ENCODE data around the gene ILK. TPM values are rescaled to one million over a fixed set of nuclear protein-coding genes. Genes with fewer than 3 reads are reported as not detected.

Gene ILK
- total RNA-seq, 4 donors from 2014 or later: 59.8 to 83.8 (median 71.5) TPM

GRCh38 chr11:6636480-6636879 is 32.9 kb downstream of the ILK start:
- DNase-seq (ENCODE audit: low spot score in 2 of 2): no peak
- TF ChIP-seq POLR2A (IDR thresholded peaks at IDR 0.05) (no peak), EP300 (IDR thresholded peaks at IDR 0.05) (no peak), CTCF (IDR thresholded peaks at IDR 0.05) (no peak), POLR2AphosphoS5 (IDR thresholded peaks at IDR 0.05) (no peak)
- Histone ChIP-seq H3K27me3 (no peaks in the 10 kb centered on the region), H3K9me3 (no peaks in the 10 kb centered on the region), H3K36me3 (peaks cover 19% of the 10 kb centered on the region), H3K4me3 (no peak overlapping the region), H3K4me1 (peaks cover 29% of the 10 kb centered on the region), H3K27ac (no peak overlapping the region)
- WGBS: 89% methylated on average over 3 of the region's 3 CpGs

- Histone ChIP-seq H3K36me3 (peaks cover 8% of the 10 kb centered on the region), H3K4me3 (no peak overlapping the region), H3K27ac (no peak overlapping the region), H3K4me1 (peaks cover 29% of the 10 kb centered on the region), H3K27me3 (no peaks in the 10 kb centered on the region), H3K9me3 (no peaks in the 10 kb centered on the region)
- DNase-seq (ENCODE audit: low spot score in 2 of 2): no peak
- 22% methylated on average over 3 of the region's 3 CpGs for WGBS
- TF ChIP-seq CTCF (IDR thresholded peaks at IDR 0.05) (no peak), POLR2A (IDR thresholded peaks at IDR 0.05) (no peak), POLR2AphosphoS5 (IDR thresholded peaks at IDR 0.05) (no peak), EP300 (IDR thresholded peaks at IDR 0.05) (no peak)
Observed at GRCh38 chr11:6637871-6638270, 34.3 kb downstream of the ILK start.

GRCh38 chr11:6638429-6638828 is 34.9 kb downstream of the ILK start:
- Histone ChIP-seq H3K9me3 (no peaks in the 10 kb centered on the region), H3K4me1 (peaks cover 29% of the 10 kb centered on the region), H3K4me3 (no peak overlapping the region), H3K27ac (no peak overlapping the region), H3K36me3 (peaks cover 6% of the 10 kb centered on the region), H3K27me3 (no peaks in the 10 kb centered on the region)
- TF ChIP-seq POLR2AphosphoS5 (IDR thresholded peaks at IDR 0.05) (no peak), POLR2A (IDR thresholded peaks at IDR 0.05) (no peak), CTCF (IDR thresholded peaks at IDR 0.05) (no peak), EP300 (IDR thresholded peaks at IDR 0.05) (no peak)
- WGBS: 74% methylated on average over 4 of the region's 4 CpGs
- DNase-seq (ENCODE audit: low spot score in 2 of 2): no peak

GRCh38 chr11:6640036-6640984 is 36.7 kb downstream of the ILK start:
- Histone ChIP-seq H3K36me3 (peaks cover 6% of the 10 kb centered on the region), H3K27ac (no peak overlapping the region), H3K9me3 (no peaks in the 10 kb centered on the region), H3K4me3 (no peak overlapping the region), H3K27me3 (no peaks in the 10 kb centered on the region), H3K4me1 (peaks cover 25% of the 10 kb centered on the region)
- DNase-seq (ENCODE audit: low spot score in 2 of 2): no peak
- whole genome bisulfite sequencing: 94% methylated on average over 26 of the region's 36 CpGs
- TF ChIP-seq POLR2AphosphoS5 (IDR thresholded peaks at IDR 0.05) (no peak), CTCF (IDR thresholded peaks at IDR 0.05) (no peak), EP300 (IDR thresholded peaks at IDR 0.05) (no peak)

- H3K27me3 ChIP-seq: no peaks in the 10 kb centered on the region
- peaks cover 6% of the 10 kb centered on the region for H3K36me3 ChIP-seq
- no peak for DNase-seq (ENCODE audit: low spot score in 2 of 2)
- peaks cover 24% of the 10 kb centered on the region for H3K4me1 ChIP-seq
- H3K27ac ChIP-seq: no peak overlapping the region
- no peak for TF ChIP-seq CTCF (IDR thresholded peaks at IDR 0.05)
- no peak for TF ChIP-seq POLR2A (IDR thresholded peaks at IDR 0.05)
- TF ChIP-seq POLR2AphosphoS5 (IDR thresholded peaks at IDR 0.05): no peak
- no peak for TF ChIP-seq EP300 (IDR thresholded peaks at IDR 0.05)
- no peak overlapping the region for H3K4me3 ChIP-seq
- no peaks in the 10 kb centered on the region for H3K9me3 ChIP-seq
- 95% methylated on average over 14 of the region's 26 CpGs for WGBS
Observed at GRCh38 chr11:6640985-6641701, 37.6 kb downstream of the ILK start.

All from suprapubic skin (tissue), 4 donors.